Activated T-cell treated with anti-CD3 and anti-CD28 coated beads, Interleukin-2, amount 50 U/mL, for 72 hours (primary cell): ENCODE data around the gene FGG. TPM values are rescaled to one million over a fixed set of nuclear protein-coding genes. Genes with fewer than 3 reads are reported as not detected.
A peak's percentile ranks its signal among the peaks of the same experiment; 100 is the strongest.

Experiments used
- ATAC-seq, 2 donors: fragments of 150-1000 bp; cut with Tn5 transposase; replicated peaks in 1 of 2; 2 replicates each; pipeline ENCODE4 v1.10.0; 2021; ENCODE audit warnings: moderate library complexity in 2 of 2, mild to moderate bottlenecking in 1 of 2
- DNase-seq, 2 donors: peaks; one replicate each; pipeline ENCODE4 v3.0.0; 2021 to 2022; ENCODE audit warnings: mixed read lengths in 1 of 2
- H3K27ac Mint-ChIP-seq: one replicate; pipeline ENCODE4 v1.8.0; 2022; ENCODE audit warnings: mild to moderate bottlenecking, moderate library complexity, mixed read lengths
- H3K27me3 Mint-ChIP-seq: one replicate; pipeline ENCODE4 v1.8.0; 2022; ENCODE audit warnings: low read depth, mixed read lengths
- H3K36me3 Mint-ChIP-seq, 2 donors: one replicate each; pipeline ENCODE4 v1.8.0; 2022; ENCODE audit warnings: mixed read lengths in 2 of 2, mild to moderate bottlenecking in 1 of 2; ENCODE audit not compliant: insufficient read depth in 2 of 2
- H3K4me1 Mint-ChIP-seq: one replicate; pipeline ENCODE4 v1.8.0; 2022; ENCODE audit warnings: low read depth, mixed read lengths
- H3K4me3 Mint-ChIP-seq, 2 donors: one replicate each; pipeline ENCODE4 v1.8.0; 2022; ENCODE audit warnings: mild to moderate bottlenecking in 2 of 2, mixed read lengths in 2 of 2, moderate library complexity in 2 of 2
- H3K9me3 Mint-ChIP-seq, 2 donors: one replicate each; pipeline ENCODE4 v1.8.0; 2022; ENCODE audit warnings: mixed read lengths in 2 of 2
- total RNA-seq, 2 donors: library from RNA; stranded (reverse); gene quantifications; one replicate each; pipeline ENCODE4 v1.2.3, GENCODE V29; 2022

Gene FGG
- total RNA-seq, 2 donors from 2014 or later = not detected

DNA sequence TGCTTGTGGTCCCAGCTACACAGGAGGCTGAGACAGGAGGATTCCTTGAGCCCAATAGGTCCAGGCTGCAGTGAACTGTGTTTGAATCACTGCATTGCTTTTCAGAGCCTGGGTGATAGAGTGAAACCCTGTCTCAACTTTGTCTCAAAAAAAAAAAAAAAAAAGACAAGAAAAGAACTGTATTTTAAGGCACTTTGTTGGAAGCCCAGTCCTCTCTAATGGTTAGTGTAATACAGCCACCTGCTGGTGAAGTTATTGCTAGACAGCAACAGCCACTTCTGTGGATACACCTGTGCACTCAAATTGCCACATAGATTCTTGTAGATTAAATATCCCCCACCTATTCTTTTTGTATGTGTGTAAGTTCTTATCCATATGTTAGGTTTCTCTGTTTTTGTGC, 10.1 kb upstream of the FGG start:
- Mint-ChIP-seq H3K27me3 (peaks cover 14% of the 10 kb centered on the region), H3K27ac (no peak overlapping the region), H3K4me3 (no peak overlapping the region), H3K4me1 (no peaks in the 10 kb centered on the region), H3K36me3 (no peaks in the 10 kb centered on the region), H3K9me3 (no peaks in the 10 kb centered on the region)
- ATAC-seq (peak; percentile 39 to 53), DNase-seq (peak; percentile 15 to 24)

GRCh38 chr4:154620111-154620510, 7.7 kb upstream of the FGG start:
- H3K36me3 Mint-ChIP-seq = no peaks in the 10 kb centered on the region
- H3K9me3 Mint-ChIP-seq = no peaks in the 10 kb centered on the region
- no peak overlapping the region for H3K4me3 Mint-ChIP-seq
- peaks cover 12% of the 10 kb centered on the region for H3K4me1 Mint-ChIP-seq
- H3K27me3 Mint-ChIP-seq = peaks cover 8% of the 10 kb centered on the region
- DNase-seq = no peak
- H3K27ac Mint-ChIP-seq = no peak overlapping the region
- ATAC-seq = no peak

DNA sequence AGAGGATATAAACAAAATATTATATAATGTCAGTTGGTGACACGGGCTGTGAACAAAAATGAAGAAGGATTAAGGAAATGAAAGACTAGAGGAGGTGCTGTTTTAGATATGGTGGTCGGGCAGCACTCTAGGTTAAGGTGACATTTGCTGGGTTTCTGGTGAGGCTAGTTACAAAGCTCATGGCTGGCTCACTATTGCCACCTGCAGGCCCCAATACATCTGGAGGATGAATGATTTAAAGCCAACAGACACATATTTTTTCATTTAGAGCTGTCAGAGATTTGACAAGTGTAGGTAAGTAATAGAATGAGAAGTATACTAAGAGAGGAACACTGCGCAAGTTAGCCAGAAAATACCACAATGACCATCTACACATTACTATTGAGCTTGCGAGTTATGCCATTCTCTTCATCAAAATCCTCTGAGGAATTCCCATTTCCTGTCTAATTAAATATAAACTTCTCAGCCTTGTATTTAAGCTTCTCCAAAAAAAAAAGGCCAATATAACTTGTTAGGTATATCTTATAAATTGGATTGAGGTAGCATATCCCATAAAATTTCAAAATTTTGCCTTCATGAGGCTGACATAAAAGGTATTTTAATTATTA, 6.4 kb upstream of the FGG start:
- Mint-ChIP-seq H3K36me3 (no peaks in the 10 kb centered on the region), H3K9me3 (no peaks in the 10 kb centered on the region), H3K27ac (no peak overlapping the region), H3K4me1 (peaks cover 12% of the 10 kb centered on the region), H3K4me3 (no peak overlapping the region), H3K27me3 (peaks cover 3% of the 10 kb centered on the region)
- DNase-seq (peak; percentile 48 to 67), ATAC-seq (peak; percentile 69 to 74)

DNA sequence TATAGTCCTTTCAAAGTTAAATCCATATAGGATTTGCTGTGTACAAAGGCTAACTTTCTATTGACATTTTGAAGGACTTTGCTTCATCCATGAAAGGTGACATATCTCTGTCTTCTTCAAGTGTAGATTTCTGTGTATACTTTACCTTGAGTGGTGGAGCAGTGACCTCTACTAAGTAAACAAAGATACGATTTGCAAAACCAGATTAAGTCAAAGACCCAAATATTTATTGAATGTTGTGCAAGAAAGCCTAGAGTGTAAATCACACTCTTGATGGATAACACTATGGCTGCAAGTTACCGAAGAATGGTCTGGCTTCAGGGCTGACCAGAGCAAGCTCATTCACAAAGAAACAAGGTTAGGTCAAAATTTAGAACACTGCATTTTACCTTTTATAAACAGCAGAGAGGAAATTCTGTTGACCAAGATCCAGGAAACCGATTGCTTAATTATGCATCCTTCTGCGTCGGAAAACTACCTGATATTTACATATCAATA, 5.4 kb upstream of the FGG start:
- Mint-ChIP-seq H3K4me1 (peaks cover 12% of the 10 kb centered on the region), H3K27ac (no peak overlapping the region), H3K36me3 (no peaks in the 10 kb centered on the region), H3K27me3 (no peaks in the 10 kb centered on the region), H3K9me3 (no peaks in the 10 kb centered on the region), H3K4me3 (no peak overlapping the region)
- DNase-seq (no peak), ATAC-seq (no peak)

GRCh38 chr4:154616731-154617130, 4.3 kb upstream of the FGG start:
- Mint-ChIP-seq H3K27ac (no peak overlapping the region), H3K4me1 (peaks cover 12% of the 10 kb centered on the region), H3K36me3 (no peaks in the 10 kb centered on the region), H3K27me3 (no peaks in the 10 kb centered on the region), H3K9me3 (no peaks in the 10 kb centered on the region), H3K4me3 (peak overlapping the region in 1 of 2 donors; percentile 10)
- ATAC-seq (peak; percentile 50 to 51), DNase-seq (no peak)

DNA sequence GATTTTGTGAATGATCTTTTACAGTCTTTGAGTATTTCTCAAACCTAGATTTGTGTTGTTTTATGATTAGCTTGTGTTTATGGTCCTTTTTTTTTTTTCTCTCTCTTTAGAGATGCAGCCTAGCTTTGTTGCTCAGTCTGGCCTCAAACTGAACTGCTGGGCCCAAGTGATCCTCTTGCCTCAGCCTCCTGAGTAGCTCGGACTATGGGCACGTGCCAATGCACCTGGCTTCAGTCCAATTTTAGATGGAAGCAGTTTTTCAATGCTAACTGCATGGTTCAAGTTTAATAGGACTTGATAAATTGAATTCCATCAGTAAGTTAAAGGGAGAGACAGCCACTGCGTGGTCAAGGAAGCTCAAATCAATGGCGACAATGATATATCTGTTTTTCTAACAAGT, 3.8 kb upstream of the FGG start:
- no peak for DNase-seq

GRCh38 chr4:154615211-154615610, 2.8 kb upstream of the FGG start:
- H3K36me3 Mint-ChIP-seq = no peaks in the 10 kb centered on the region
- no peak overlapping the region for H3K27ac Mint-ChIP-seq
- no peaks in the 10 kb centered on the region for H3K9me3 Mint-ChIP-seq
- no peak for ATAC-seq
- peaks cover 12% of the 10 kb centered on the region for H3K4me1 Mint-ChIP-seq
- H3K27me3 Mint-ChIP-seq = no peaks in the 10 kb centered on the region
- no peak overlapping the region for H3K4me3 Mint-ChIP-seq
- DNase-seq = no peak

More for the DNA sequence above, 3.8 kb upstream of the FGG start:
- Mint-ChIP-seq H3K27me3 (no peaks in the 10 kb centered on the region), H3K9me3 (no peaks in the 10 kb centered on the region), H3K4me3 (no peak overlapping the region), H3K4me1 (peaks cover 12% of the 10 kb centered on the region), H3K36me3 (no peaks in the 10 kb centered on the region), H3K27ac (no peak overlapping the region)
- no peak for ATAC-seq

DNA sequence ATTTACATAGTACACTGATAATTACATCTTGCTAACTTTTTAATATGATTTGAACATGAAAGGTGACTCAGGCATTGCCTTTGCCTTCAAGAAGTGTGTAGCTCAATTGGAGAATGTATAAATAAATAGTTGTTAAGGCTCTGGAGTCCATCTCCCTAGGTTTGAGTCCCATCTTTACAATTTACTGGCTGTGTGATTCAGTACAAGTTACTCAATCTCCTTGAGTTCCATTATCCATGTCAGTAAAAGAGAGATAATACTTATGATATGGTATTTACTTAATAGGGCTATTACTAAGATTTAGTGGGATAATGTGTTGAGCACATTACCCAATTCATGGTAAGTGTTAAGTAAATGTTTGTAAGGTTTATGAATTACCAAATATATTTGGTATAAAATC, 1.9 kb upstream of the FGG start:
- H3K9me3 Mint-ChIP-seq = no peaks in the 10 kb centered on the region
- no peak overlapping the region for H3K27ac Mint-ChIP-seq
- no peak for ATAC-seq
- H3K4me3 Mint-ChIP-seq = no peak overlapping the region
- no peak for DNase-seq
- H3K4me1 Mint-ChIP-seq = peaks cover 12% of the 10 kb centered on the region
- no peaks in the 10 kb centered on the region for H3K27me3 Mint-ChIP-seq
- no peaks in the 10 kb centered on the region for H3K36me3 Mint-ChIP-seq

- Mint-ChIP-seq H3K27me3 (peaks cover 6% of the 10 kb centered on the region), H3K27ac (no peak overlapping the region), H3K4me3 (no peak overlapping the region), H3K36me3 (no peaks in the 10 kb centered on the region), H3K9me3 (no peaks in the 10 kb centered on the region), H3K4me1 (peaks cover 7% of the 10 kb centered on the region)
- DNase-seq = no peak
- no peak for ATAC-seq
These were observed 623 bp downstream of the FGG start for GRCh38 chr4:154611833-154612232.

- Mint-ChIP-seq H3K4me1 (no peaks in the 10 kb centered on the region), H3K27ac (no peak overlapping the region), H3K36me3 (no peaks in the 10 kb centered on the region), H3K4me3 (no peak overlapping the region), H3K9me3 (no peaks in the 10 kb centered on the region), H3K27me3 (peaks cover 12% of the 10 kb centered on the region)
- ATAC-seq (no peak), DNase-seq (no peak)
These were observed 1.9 kb downstream of the FGG start for GRCh38 chr4:154610582-154610981.

GRCh38 chr4:154609532-154609931, 2.9 kb downstream of the FGG start:
- no peak for ATAC-seq
- Mint-ChIP-seq H3K27ac (no peak overlapping the region), H3K27me3 (peaks cover 12% of the 10 kb centered on the region), H3K36me3 (no peaks in the 10 kb centered on the region), H3K9me3 (no peaks in the 10 kb centered on the region), H3K4me3 (no peak overlapping the region), H3K4me1 (no peaks in the 10 kb centered on the region)
- no peak for DNase-seq

DNA sequence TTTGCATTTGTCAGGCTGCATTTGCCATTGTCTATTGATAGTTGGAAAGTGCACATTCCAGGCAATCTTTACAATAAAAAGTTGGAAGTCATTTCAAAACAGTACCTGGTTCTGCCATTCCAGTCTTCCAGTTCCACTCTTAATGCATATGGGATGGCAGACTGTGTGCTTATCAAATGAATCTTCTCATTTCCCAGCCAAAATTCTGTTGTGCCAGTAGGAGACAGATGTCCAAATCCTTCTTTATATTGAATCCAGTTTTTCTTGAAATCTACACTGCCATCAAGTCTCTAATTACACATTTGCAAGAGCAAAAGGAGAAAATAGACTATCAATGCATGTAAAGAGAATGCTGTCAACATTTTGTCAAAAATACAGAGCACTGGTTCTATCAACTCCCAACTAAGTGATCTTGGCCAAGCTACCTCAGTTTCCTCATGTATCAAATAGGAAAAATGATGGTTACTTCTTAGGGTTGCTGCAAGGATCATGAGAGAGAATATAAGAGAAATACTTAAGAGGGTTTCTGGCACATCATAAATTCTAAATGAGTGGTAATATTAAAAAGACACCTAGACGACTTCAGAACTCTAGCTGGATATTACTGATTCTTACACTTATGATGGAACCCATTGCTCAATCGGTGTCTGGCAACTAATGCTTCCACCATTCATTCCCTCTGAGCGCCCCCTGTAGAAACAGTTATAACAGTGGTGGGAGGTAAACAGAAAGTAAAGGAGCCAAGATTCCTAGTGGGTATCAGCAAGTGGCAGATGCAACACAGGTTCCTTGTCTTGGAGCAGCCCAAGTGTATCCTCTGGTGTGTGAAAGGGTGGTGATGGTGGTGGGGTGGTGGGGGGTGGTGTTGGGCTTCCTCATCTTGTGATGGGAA, 3.8 kb downstream of the FGG start:
- DNase-seq (no peak), ATAC-seq (no peak)
- H3K27me3 Mint-ChIP-seq = peaks cover 12% of the 10 kb centered on the region
- H3K4me1 Mint-ChIP-seq = no peaks in the 10 kb centered on the region
- no peak overlapping the region for H3K27ac Mint-ChIP-seq
- no peak overlapping the region for H3K4me3 Mint-ChIP-seq
- no peaks in the 10 kb centered on the region for H3K9me3 Mint-ChIP-seq
- H3K36me3 Mint-ChIP-seq = no peaks in the 10 kb centered on the region
